Measurements from ENCODE around the gene EBF4.

The EBF4 gene

DNA sequence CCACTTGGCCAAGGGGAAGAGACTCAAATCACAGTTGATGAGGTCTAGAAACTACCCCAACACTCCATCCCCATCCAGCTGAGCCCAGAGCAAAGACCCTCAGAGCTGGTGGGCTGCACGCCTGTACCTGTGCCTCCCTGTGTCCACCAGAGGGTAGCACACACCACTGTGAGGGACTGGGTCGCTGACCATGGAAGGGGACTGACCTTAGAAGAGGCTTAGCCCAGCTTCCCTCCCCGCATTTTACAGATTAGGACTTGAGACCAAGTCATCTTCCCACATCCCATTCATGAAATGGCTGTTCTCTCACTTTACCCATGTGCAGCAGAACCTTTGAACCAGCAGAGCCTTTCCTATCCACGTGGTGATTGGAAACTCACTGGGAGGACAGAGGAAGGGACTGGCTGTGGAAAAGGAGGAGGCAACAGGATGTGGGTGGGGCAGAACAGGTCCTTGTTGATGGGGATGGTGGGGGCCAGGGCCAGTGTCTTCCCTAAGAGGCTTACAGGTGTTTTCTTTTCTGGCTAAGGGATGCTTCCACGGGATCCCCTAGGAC lies 63.6 kb downstream of the EBF4 start:
- H3K27me3 ChIP-seq (ENCODE audit: control insufficient read depth, low read length) = peaks cover 40% of the 10 kb centered on the region
- TF ChIP-seq EZH2phosphoT487 (IDR thresholded peaks at IDR 0.05; ENCODE audit: borderline replicate concordance, low read length) = no peak
- peak; percentile 22 for TF ChIP-seq CTCF (IDR thresholded peaks at IDR 0.05; ENCODE audit: low read depth, low read length, poor library complexity, severe bottlenecking)

GRCh38 chr20:2757001-2757400 lies 64.4 kb downstream of the EBF4 start:
- no peaks in the 10 kb centered on the region for H3K79me2 ChIP-seq (ENCODE audit: control insufficient read depth, low read length)
- H3K27me3 ChIP-seq (ENCODE audit: control insufficient read depth, low read length) = peaks cover 32% of the 10 kb centered on the region
- no peaks in the 10 kb centered on the region for H4K20me1 ChIP-seq (ENCODE audit: control insufficient read depth, insufficient read depth, low read depth, low read length)
- H3K4me2 ChIP-seq (ENCODE audit: low read length) = no peak overlapping the region
- H3K9me2 ChIP-seq (replicated peaks; ENCODE audit: control insufficient read depth, low read length) = no peaks in the 10 kb centered on the region
- TF ChIP-seq EZH2phosphoT487 (IDR thresholded peaks at IDR 0.05; ENCODE audit: borderline replicate concordance, low read length) = no peak
- TF ChIP-seq CTCF (IDR thresholded peaks at IDR 0.05; ENCODE audit: low read depth, low read length, poor library complexity, severe bottlenecking) = no peak
- no peak overlapping the region for H3K4me3 ChIP-seq (ENCODE audit: low read length)
- H3K4me1 ChIP-seq (ENCODE audit: control insufficient read depth, low read length) = peaks cover 7% of the 10 kb centered on the region
- H3K36me3 ChIP-seq (ENCODE audit: control insufficient read depth, low read length) = no peaks in the 10 kb centered on the region
- H3F3A ChIP-seq (ENCODE audit: control insufficient read depth, insufficient read depth) = no peaks in the 10 kb centered on the region
- no peaks in the 10 kb centered on the region for H3K9me3 ChIP-seq (ENCODE audit: control insufficient read depth, insufficient read depth, low read length)
- H3K27ac ChIP-seq (ENCODE audit: low read depth, low read length) = no peak overlapping the region

More for the DNA sequence above, 63.6 kb downstream of the EBF4 start:
- H3F3A ChIP-seq (ENCODE audit: control insufficient read depth, insufficient read depth) = peaks cover 2% of the 10 kb centered on the region
- no peaks in the 10 kb centered on the region for H3K9me2 ChIP-seq (replicated peaks; ENCODE audit: control insufficient read depth, low read length)
- no peaks in the 10 kb centered on the region for H3K79me2 ChIP-seq (ENCODE audit: control insufficient read depth, low read length)
- H4K20me1 ChIP-seq (ENCODE audit: control insufficient read depth, insufficient read depth, low read depth, low read length) = no peaks in the 10 kb centered on the region
- no peak overlapping the region for H3K4me2 ChIP-seq (ENCODE audit: low read length)
- no peaks in the 10 kb centered on the region for H3K9me3 ChIP-seq (ENCODE audit: control insufficient read depth, insufficient read depth, low read length)
- H3K4me1 ChIP-seq (ENCODE audit: control insufficient read depth, low read length) = peaks cover 7% of the 10 kb centered on the region
- H3K27ac ChIP-seq (ENCODE audit: low read depth, low read length) = no peak overlapping the region
- no peaks in the 10 kb centered on the region for H3K36me3 ChIP-seq (ENCODE audit: control insufficient read depth, low read length)
- H3K4me3 ChIP-seq (ENCODE audit: low read length) = no peak overlapping the region

GRCh38 chr20:2757969-2758368 lies 65.4 kb downstream of the EBF4 start:
- peaks cover 25% of the 10 kb centered on the region for H3K27me3 ChIP-seq (ENCODE audit: control insufficient read depth, low read length)

More at GRCh38 chr20:2757969-2758368, 65.4 kb downstream of the EBF4 start:
- H3K79me2 ChIP-seq (ENCODE audit: control insufficient read depth, low read length) = no peaks in the 10 kb centered on the region
- H3K9me3 ChIP-seq (ENCODE audit: control insufficient read depth, insufficient read depth, low read length) = no peaks in the 10 kb centered on the region
- no peaks in the 10 kb centered on the region for H3F3A ChIP-seq (ENCODE audit: control insufficient read depth, insufficient read depth)
- H4K20me1 ChIP-seq (ENCODE audit: control insufficient read depth, insufficient read depth, low read depth, low read length) = no peaks in the 10 kb centered on the region
- H3K9me2 ChIP-seq (replicated peaks; ENCODE audit: control insufficient read depth, low read length) = no peaks in the 10 kb centered on the region
- H3K4me2 ChIP-seq (ENCODE audit: low read length) = no peak overlapping the region
- H3K36me3 ChIP-seq (ENCODE audit: control insufficient read depth, low read length) = no peaks in the 10 kb centered on the region
- H3K4me3 ChIP-seq (ENCODE audit: low read length) = no peak overlapping the region
- no peak overlapping the region for H3K27ac ChIP-seq (ENCODE audit: low read depth, low read length)
- H3K4me1 ChIP-seq (ENCODE audit: control insufficient read depth, low read length) = peaks cover under 1% of the 10 kb centered on the region; the same call in 1 of the 2 replicates
- TF ChIP-seq CTCF (IDR thresholded peaks at IDR 0.05; ENCODE audit: low read depth, low read length, poor library complexity, severe bottlenecking) (no peak), EZH2phosphoT487 (IDR thresholded peaks at IDR 0.05; ENCODE audit: borderline replicate concordance, low read length) (no peak)

Data from DOHH2 (cell line).